KMS-11 (cell line): ENCODE data around the gene PCIF1.

Experiments
- H2AFZ ChIP-seq: fragments of 200-600 bp; sonication (generic); 2 replicates; pipeline ENCODE4 v1.6.1; 2016; ENCODE audit warnings: antibody characterized with exemption, mixed run types, low read depth
- H3K27ac ChIP-seq: fragments of 200-600 bp; sonication (generic); 2 replicates; pipeline ENCODE4 v1.6.1; 2016; ENCODE audit warnings: mild to moderate bottlenecking, mixed run types
- H3K27me3 ChIP-seq: fragments of 200-600 bp; sonication (generic); 2 replicates; pipeline ENCODE4 v1.6.1; 2017; ENCODE audit warnings: mild to moderate bottlenecking, low read depth, mixed run types, moderate library complexity; ENCODE audit not compliant: insufficient read depth
- H3K36me3 ChIP-seq: fragments of 200-600 bp; sonication (generic); 2 replicates; pipeline ENCODE4 v1.6.1; 2017; ENCODE audit warnings: mild to moderate bottlenecking, mixed run types; ENCODE audit not compliant: insufficient read depth
- H3K4me1 ChIP-seq: fragments of 200-600 bp; sonication (generic); 2 replicates; pipeline ENCODE4 v1.6.1; 2016; ENCODE audit warnings: mild to moderate bottlenecking, low read depth, mixed run types; ENCODE audit not compliant: poor library complexity, severe bottlenecking
- H3K4me2 ChIP-seq: fragments of 200-600 bp; sonication (generic); 2 replicates; pipeline ENCODE4 v1.7.0; 2016; ENCODE audit warnings: mild to moderate bottlenecking, mixed run types
- H3K4me3 ChIP-seq: fragments of 200-600 bp; sonication (generic); IDR thresholded peaks from 2 replicates; pipeline ENCODE4 v1.6.1; 2017; ENCODE audit warnings: low read depth, low read length, mixed read lengths; ENCODE audit not compliant: insufficient read depth
- H3K79me2 ChIP-seq: fragments of 200-600 bp; sonication (generic); 2 replicates; pipeline ENCODE4 v1.6.1; 2016; ENCODE audit warnings: low read depth, mixed run types; ENCODE audit not compliant: insufficient read depth
- H3K9ac ChIP-seq: fragments of 200-600 bp; sonication (generic); 2 replicates; pipeline ENCODE4 v1.6.1; 2016; ENCODE audit warnings: mild to moderate bottlenecking, mixed run types
- H4K20me1 ChIP-seq: fragments of 200-600 bp; sonication (generic); 2 replicates; pipeline ENCODE4 v1.6.1; 2016; ENCODE audit warnings: mild to moderate bottlenecking, mixed run types; ENCODE audit not compliant: insufficient read depth
- TF ChIP-seq, protein P1 (sequence below): fragments of 200-600 bp; sonication (generic); conservative IDR thresholded peaks from 2 replicates; pipeline ENCODE4 v1.6.1; 2017; ENCODE audit warnings: low read depth, mild to moderate bottlenecking, antibody characterized with exemption, low read length, moderate library complexity, mixed read lengths

PCIF1 gene

DNA sequence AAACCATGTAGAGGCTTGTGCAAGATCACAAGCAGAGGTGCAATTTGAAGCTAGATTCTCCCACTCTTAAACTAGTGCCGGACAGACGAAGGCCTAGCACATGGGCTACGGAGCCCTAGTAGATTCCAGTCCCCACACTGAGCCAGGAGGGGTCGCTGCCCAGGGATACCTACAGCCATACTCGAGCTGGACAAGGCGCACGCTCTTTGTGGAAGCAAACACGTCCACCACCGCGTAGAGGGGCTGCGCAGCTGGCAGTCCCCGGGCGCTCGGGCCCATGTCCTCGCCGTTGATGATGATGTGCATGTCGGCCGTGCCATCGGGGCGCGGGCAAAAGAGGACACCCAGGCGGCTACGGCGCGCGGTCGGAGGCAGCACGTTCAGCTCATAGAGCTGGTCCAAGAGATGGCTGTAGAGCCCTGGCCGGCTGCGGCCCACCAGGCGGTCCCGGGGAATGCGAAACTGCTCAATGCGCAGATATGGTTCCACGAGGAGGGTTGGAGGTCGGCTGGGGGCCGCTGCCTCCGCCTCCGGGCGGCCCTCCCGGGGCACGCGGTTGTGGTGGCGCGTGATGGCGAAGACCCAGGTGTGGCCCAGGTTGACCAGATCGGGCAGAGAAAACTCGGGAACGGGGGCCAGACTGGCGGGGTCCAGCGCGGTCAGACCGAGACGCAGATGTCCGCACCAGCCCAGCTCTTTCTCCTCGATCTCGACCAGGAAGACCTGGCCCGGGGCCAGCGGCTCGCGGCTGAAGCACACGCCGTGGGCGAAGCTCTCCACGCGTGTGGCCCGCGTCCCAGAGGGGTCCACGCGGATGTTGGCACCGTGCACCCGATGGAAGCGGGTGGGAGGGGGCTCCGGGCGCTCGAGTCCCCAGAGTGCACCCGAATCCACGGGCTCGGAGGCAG is 44.2 kb upstream of the PCIF1 start:
- 0 out of 2 replicates have a peak, but pooled peaks cover 3% of the 10 kb centered on the region for H3K79me2 ChIP-seq
- peak overlapping the region; percentile 99 for H2AFZ ChIP-seq
- no peaks in the 10 kb centered on the region for H4K20me1 ChIP-seq
- peak overlapping the region; percentile 100 for H3K4me2 ChIP-seq
- no peak overlapping the region for H3K27ac ChIP-seq
- peak overlapping the region; percentile 70 for H3K9ac ChIP-seq
- peaks cover 13% of the 10 kb centered on the region for H3K4me1 ChIP-seq
- peak overlapping the region; percentile 41 for H3K4me3 ChIP-seq
- H3K36me3 ChIP-seq: no peaks in the 10 kb centered on the region
- H3K27me3 ChIP-seq: no peaks in the 10 kb centered on the region
- TF ChIP-seq, protein P1, sequence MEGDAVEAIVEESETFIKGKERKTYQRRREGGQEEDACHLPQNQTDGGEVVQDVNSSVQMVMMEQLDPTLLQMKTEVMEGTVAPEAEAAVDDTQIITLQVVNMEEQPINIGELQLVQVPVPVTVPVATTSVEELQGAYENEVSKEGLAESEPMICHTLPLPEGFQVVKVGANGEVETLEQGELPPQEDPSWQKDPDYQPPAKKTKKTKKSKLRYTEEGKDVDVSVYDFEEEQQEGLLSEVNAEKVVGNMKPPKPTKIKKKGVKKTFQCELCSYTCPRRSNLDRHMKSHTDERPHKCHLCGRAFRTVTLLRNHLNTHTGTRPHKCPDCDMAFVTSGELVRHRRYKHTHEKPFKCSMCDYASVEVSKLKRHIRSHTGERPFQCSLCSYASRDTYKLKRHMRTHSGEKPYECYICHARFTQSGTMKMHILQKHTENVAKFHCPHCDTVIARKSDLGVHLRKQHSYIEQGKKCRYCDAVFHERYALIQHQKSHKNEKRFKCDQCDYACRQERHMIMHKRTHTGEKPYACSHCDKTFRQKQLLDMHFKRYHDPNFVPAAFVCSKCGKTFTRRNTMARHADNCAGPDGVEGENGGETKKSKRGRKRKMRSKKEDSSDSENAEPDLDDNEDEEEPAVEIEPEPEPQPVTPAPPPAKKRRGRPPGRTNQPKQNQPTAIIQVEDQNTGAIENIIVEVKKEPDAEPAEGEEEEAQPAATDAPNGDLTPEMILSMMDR: no peak

- Histone ChIP-seq H2AFZ (peak within 1 kb of the TSS; percentile 99), H3K4me3 (peak within 1 kb of the TSS; percentile 55), H3K27ac (no peak within 1 kb of the TSS), H3K4me1 (peaks cover 10% of the 10 kb centered on the region), H3K79me2 (no peaks in the 10 kb centered on the region), H3K4me2 (peak within 1 kb of the TSS; percentile 100), H3K36me3 (no peaks in the 10 kb centered on the region), H3K9ac (peak within 1 kb of the TSS; percentile 70), H3K27me3 (no peaks in the 10 kb centered on the region), H4K20me1 (no peaks in the 10 kb centered on the region)
- TF ChIP-seq, protein P1: no peak
Measured at GRCh38 chr20:45890985-45891983, 43.2 kb upstream of the PCIF1 start, which contains the start of the genes CTSA and NEURL2. TSS of gene CTSA (plus strand) at chr20:45891335. CDS start at chr20:45891569, 234 bp downstream. TSS of gene NEURL2 (minus strand) at chr20:45891208. CDS start at chr20:45890991, 217 bp downstream.

DNA sequence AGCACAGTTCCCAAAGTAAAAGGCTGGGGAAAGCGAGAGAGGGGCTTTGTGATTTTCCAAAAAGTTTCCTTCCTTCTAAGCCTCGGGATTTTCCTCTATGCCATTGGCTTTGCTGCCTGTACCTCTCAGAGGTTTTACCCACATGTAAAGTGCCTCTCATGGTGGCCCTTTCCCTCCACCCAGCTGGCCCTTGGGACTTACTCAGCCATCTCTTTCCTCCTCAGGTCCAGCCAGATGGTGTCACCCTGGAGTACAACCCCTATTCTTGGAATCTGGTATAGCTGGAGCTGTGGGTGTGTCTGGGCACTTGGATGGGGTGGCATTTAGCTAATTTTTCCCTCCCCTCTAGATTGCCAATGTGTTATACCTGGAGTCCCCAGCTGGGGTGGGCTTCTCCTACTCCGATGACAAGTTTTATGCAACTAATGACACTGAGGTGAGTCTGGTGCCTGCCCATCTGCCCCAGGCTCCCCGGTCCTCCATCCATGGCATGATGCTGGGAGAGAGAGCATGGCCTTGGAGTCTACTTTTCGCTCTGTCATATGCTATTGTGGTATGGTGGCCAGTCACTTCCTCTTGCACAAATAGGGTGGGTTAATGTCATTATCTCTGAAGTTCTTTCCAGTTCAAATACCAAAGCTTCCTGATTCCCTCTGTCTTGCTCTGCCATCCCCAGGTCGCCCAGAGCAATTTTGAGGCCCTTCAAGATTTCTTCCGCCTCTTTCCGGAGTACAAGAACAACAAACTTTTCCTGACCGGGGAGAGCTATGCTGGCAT is 42.2 kb upstream of the PCIF1 start:
- Histone ChIP-seq H3K4me1 (peaks cover 10% of the 10 kb centered on the region), H2AFZ (peak overlapping the region; percentile 99; the same call in 1 of the 2 replicates)
- TF ChIP-seq, protein P1: no peak

More for the DNA sequence above, 42.2 kb upstream of the PCIF1 start:
- no peaks in the 10 kb centered on the region for H4K20me1 ChIP-seq
- H3K4me3 ChIP-seq: peak overlapping the region; percentile 55
- peak overlapping the region; percentile 100 for H3K4me2 ChIP-seq
- H3K79me2 ChIP-seq: no peaks in the 10 kb centered on the region
- H3K27ac ChIP-seq: no peak overlapping the region
- no peaks in the 10 kb centered on the region for H3K27me3 ChIP-seq
- H3K9ac ChIP-seq: peak overlapping the region; percentile 70; the same call in 1 of the 2 replicates
- H3K36me3 ChIP-seq: no peaks in the 10 kb centered on the region
